HepG2 (cell line): Measurements from ENCODE around the gene MZF1. TPM values are rescaled to one million over a fixed set of nuclear protein-coding genes. Genes with fewer than 3 reads are reported as not detected.

Source experiments
- ATF7-NPFF ChIP-seq: sonication (generic); formaldehyde crosslinking; IDR thresholded peaks from 2 replicates; pipeline ENCODE4 v1.8.1; 2023; ENCODE audit warnings: mild to moderate bottlenecking, low read depth, missing genetic modification reagents, moderate library complexity
- BCLAF1 ChIP-seq: fragments of 450-650 bp; IDR thresholded peaks from 2 replicates; pipeline ENCODE4 v1.6.1; 2017; ENCODE audit warnings: mild to moderate bottlenecking
- FOXO1 ChIP-seq: sonication (generic); formaldehyde crosslinking; IDR thresholded peaks from 2 replicates; pipeline ENCODE4 v1.4.0; 2020; ENCODE audit warnings: missing genetic modification reagents
- GABPA ChIP-seq, 2 experiments: IDR thresholded peaks; 2 replicates each; pipeline ENCODE4 v1.6.1; 2011 to 2016; ENCODE audit warnings: low read depth in 2 of 2, low read length in 1 of 2, missing biosample characterization in 1 of 2, missing genetic modification characterization in 1 of 2
- JDP2 ChIP-seq: sonication (generic); formaldehyde crosslinking; IDR thresholded peaks from 2 replicates; pipeline ENCODE4 v1.8.1; 2022; ENCODE audit warnings: missing genetic modification reagents, borderline replicate concordance
- NKX3-1 ChIP-seq: sonication (generic); formaldehyde crosslinking; IDR thresholded peaks from 2 replicates; pipeline ENCODE4 v1.5.0; 2020; ENCODE audit warnings: missing genetic modification reagents
- PREB ChIP-seq: sonication (generic); formaldehyde crosslinking; IDR thresholded peaks from 2 replicates; pipeline ENCODE4 v1.4.0; 2020; ENCODE audit warnings: missing genetic modification reagents
- PRPF4 ChIP-seq: fragments of 200-400 bp; formaldehyde crosslinking; IDR thresholded peaks from 2 replicates; pipeline ENCODE4 v1.6.1; 2016; ENCODE audit warnings: low read length, low read depth; ENCODE audit not compliant: poor library complexity, severe bottlenecking
- RBAK ChIP-seq: sonication (generic); formaldehyde crosslinking; IDR thresholded peaks from 2 replicates; pipeline ENCODE4 v1.5.1; 2020; ENCODE audit warnings: mild to moderate bottlenecking, missing genetic modification reagents
- RXRA ChIP-seq: sonication (generic); formaldehyde crosslinking; IDR thresholded peaks from 2 replicates; pipeline ENCODE4 v1.5.1; 2020; ENCODE audit warnings: missing genetic modification reagents
- TARDBP ChIP-seq: sonication (generic); formaldehyde crosslinking; IDR thresholded peaks from 2 replicates; pipeline ENCODE4 v1.8.0; 2022; ENCODE audit warnings: mild to moderate bottlenecking, missing genetic modification reagents
- ZGPAT ChIP-seq: IDR thresholded peaks from 2 replicates; pipeline ENCODE4 v1.6.1; 2016; ENCODE audit warnings: mild to moderate bottlenecking
- ZNF44 ChIP-seq: sonication (generic); formaldehyde crosslinking; IDR thresholded peaks from 2 replicates; pipeline ENCODE4 v1.5.1; 2020; ENCODE audit warnings: mild to moderate bottlenecking, missing genetic modification reagents
- polyA plus RNA-seq, 8 experiments: library from polyadenylated mRNA; depleted of rRNA in 3 of 8; stranded (reverse) in 7 of 8; unstranded in 1 of 8; fragments of >200 nt; fragmentation: Illumina TruSeq in 4 of 8; extraction: Trizol in 4 of 8; gene quantifications; 2 replicates each; pipeline versions ENCODE4 v1.2.1 to v1.2.3, GENCODE V29; 2011 to 2016; ENCODE audit warnings: low read depth in 4 of 8, missing spikeins in 1 of 8, mixed read lengths in 1 of 8; ENCODE audit not compliant: insufficient read depth in 1 of 8
- total RNA-seq, 5 experiments: library from RNA; depleted of rRNA; stranded (reverse); fragments of >200 nt; fragmentation: Illumina TruSeq; extraction: Trizol; gene quantifications; 2 replicates each; pipeline ENCODE4 v1.2.3, GENCODE V29; 2016; ENCODE audit warnings: low read depth in 1 of 5
- TF ChIP-seq, protein P1 (sequence below): sonication (generic); formaldehyde crosslinking; IDR thresholded peaks from 2 replicates; pipeline ENCODE4 v1.4.0; 2020; ENCODE audit warnings: missing genetic modification reagents, borderline replicate concordance
- TF ChIP-seq, protein P2 (sequence below): sonication (generic); formaldehyde crosslinking; IDR thresholded peaks from 2 replicates; pipeline ENCODE4 v1.4.0; 2020; ENCODE audit warnings: missing genetic modification reagents
- TF ChIP-seq, protein P3 (sequence below): IDR thresholded peaks from 2 replicates; pipeline ENCODE4 v1.6.1; 2018; ENCODE audit warnings: missing genetic modification reagents, mild to moderate bottlenecking, missing compliant biosample characterization

MZF1 gene
- total and polyA plus RNA-seq, 2 of the 13 experiments (the other 11 are each of a cell fraction or from before 2014, with no cell fraction given), result 3.1 to 8.1 TPM

GRCh38 chr19:58575183-58576041 is 2.3 kb upstream of the MZF1 start (continued):
- TF ChIP-seq PREB (CRISPR knock-in tag) (no peak), NKX3-1 (peak; percentile 54; the same call in 1 of the 2 replicates), ATF7-NPFF (CRISPR knock-in tag) (peak; percentile 19; the same call in 1 of the 2 replicates), PRPF4 (no peak), TARDBP (no peak), FOXO1 (CRISPR knock-in tag) (no peak), ZGPAT (CRISPR knock-in tag) (peak; percentile 79), JDP2 (CRISPR knock-in tag) (no peak), GABPA (IDR thresholded peaks at IDR 0.05; ENCODE audit: low read depth, low read length) (peak; percentile 33; the same call in 1 of the 2 replicates), GABPA (CRISPR knock-in tag; IDR thresholded peaks at IDR 0.05; ENCODE audit: low read depth) (peak; percentile 63), BCLAF1 (no peak), RXRA (CRISPR knock-in tag) (peak; percentile 11; the same call in 1 of the 2 replicates), RBAK (CRISPR knock-in tag) (no peak), ZNF44 (CRISPR knock-in tag) (peak; percentile 81; the same call in 1 of the 2 replicates)
- TF ChIP-seq, protein P1, sequence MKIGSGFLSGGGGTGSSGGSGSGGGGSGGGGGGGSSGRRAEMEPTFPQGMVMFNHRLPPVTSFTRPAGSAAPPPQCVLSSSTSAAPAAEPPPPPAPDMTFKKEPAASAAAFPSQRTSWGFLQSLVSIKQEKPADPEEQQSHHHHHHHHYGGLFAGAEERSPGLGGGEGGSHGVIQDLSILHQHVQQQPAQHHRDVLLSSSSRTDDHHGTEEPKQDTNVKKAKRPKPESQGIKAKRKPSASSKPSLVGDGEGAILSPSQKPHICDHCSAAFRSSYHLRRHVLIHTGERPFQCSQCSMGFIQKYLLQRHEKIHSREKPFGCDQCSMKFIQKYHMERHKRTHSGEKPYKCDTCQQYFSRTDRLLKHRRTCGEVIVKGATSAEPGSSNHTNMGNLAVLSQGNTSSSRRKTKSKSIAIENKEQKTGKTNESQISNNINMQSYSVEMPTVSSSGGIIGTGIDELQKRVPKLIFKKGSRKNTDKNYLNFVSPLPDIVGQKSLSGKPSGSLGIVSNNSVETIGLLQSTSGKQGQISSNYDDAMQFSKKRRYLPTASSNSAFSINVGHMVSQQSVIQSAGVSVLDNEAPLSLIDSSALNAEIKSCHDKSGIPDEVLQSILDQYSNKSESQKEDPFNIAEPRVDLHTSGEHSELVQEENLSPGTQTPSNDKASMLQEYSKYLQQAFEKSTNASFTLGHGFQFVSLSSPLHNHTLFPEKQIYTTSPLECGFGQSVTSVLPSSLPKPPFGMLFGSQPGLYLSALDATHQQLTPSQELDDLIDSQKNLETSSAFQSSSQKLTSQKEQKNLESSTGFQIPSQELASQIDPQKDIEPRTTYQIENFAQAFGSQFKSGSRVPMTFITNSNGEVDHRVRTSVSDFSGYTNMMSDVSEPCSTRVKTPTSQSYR (CRISPR knock-in tag), result peak; percentile 4; the same call in 1 of the 2 replicates
- TF ChIP-seq, protein P2, sequence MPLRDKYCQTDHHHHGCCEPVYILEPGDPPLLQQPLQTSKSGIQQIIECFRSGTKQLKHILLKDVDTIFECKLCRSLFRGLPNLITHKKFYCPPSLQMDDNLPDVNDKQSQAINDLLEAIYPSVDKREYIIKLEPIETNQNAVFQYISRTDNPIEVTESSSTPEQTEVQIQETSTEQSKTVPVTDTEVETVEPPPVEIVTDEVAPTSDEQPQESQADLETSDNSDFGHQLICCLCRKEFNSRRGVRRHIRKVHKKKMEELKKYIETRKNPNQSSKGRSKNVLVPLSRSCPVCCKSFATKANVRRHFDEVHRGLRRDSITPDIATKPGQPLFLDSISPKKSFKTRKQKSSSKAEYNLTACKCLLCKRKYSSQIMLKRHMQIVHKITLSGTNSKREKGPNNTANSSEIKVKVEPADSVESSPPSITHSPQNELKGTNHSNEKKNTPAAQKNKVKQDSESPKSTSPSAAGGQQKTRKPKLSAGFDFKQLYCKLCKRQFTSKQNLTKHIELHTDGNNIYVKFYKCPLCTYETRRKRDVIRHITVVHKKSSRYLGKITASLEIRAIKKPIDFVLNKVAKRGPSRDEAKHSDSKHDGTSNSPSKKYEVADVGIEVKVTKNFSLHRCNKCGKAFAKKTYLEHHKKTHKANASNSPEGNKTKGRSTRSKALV (CRISPR knock-in tag), result peak; percentile 28; the same call in 1 of the 2 replicates
- TF ChIP-seq, protein P3, sequence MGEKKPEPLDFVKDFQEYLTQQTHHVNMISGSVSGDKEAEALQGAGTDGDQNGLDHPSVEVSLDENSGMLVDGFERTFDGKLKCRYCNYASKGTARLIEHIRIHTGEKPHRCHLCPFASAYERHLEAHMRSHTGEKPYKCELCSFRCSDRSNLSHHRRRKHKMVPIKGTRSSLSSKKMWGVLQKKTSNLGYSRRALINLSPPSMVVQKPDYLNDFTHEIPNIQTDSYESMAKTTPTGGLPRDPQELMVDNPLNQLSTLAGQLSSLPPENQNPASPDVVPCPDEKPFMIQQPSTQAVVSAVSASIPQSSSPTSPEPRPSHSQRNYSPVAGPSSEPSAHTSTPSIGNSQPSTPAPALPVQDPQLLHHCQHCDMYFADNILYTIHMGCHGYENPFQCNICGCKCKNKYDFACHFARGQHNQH (CRISPR knock-in tag), result peak; percentile 39
